Measurements from ENCODE around the gene CD200. TPM values are rescaled to one million over a fixed set of nuclear protein-coding genes. Genes with fewer than 3 reads are reported as not detected.

CD200 gene
- total RNA-seq, 1 experiment from 2014 or later = not detected

GRCh38 chr3:112297714-112298113, 35.2 kb upstream of the CD200 start:
- Mint-ChIP-seq H3K4me1 (ENCODE audit: insufficient read depth, unreplicated experiment) (peaks cover 16% of the 10 kb centered on the region), H3K27me3 (ENCODE audit: insufficient read depth, unreplicated experiment) (no peaks in the 10 kb centered on the region), H3K27ac (ENCODE audit: low read depth, unreplicated experiment) (no peak overlapping the region), H3K36me3 (ENCODE audit: insufficient read depth, unreplicated experiment) (no peaks in the 10 kb centered on the region), H3K9me3 (ENCODE audit: unreplicated experiment) (no peaks in the 10 kb centered on the region), H3K4me3 (ENCODE audit: unreplicated experiment) (no peak overlapping the region)
- POLR2A ChIA-PET = no interaction called here
- DNase-seq (ENCODE audit: unreplicated experiment) = no peak
- no TSS peak for BruUV-seq (replicated peaks)
- TF ChIP-seq CTCF (IDR thresholded peaks at IDR 0.05; ENCODE audit: unreplicated experiment) = no peak
- CTCF ChIA-PET = no interaction called here
- intact Hi-C loops (cut with micrococcal nuclease) = no loop called here

- POLR2A ChIA-PET = interaction anchor here (0.9 kb wide), 1 partner anchor 23 kb away, joined by 3 read pairs; no protein-coding TSS in a partner anchor
Observed at GRCh38 chr3:112298781-112299180, 34.2 kb upstream of the CD200 start.

GRCh38 chr3:112302150-112302830, 30.7 kb upstream of the CD200 start:
- H3K36me3 Mint-ChIP-seq (ENCODE audit: insufficient read depth, unreplicated experiment) = no peaks in the 10 kb centered on the region
- POLR2A ChIA-PET = no interaction called here
- no peak overlapping the region for H3K27ac Mint-ChIP-seq (ENCODE audit: low read depth, unreplicated experiment)
- CTCF ChIA-PET = interaction anchor here (1.1 to 5.8 kb wide), 2 partner anchors 8 to 135 kb away, joined by 3 to 48 read pairs; partner anchors contain the start of gene SLC9C1
- no peak for TF ChIP-seq CTCF (IDR thresholded peaks at IDR 0.05; ENCODE audit: unreplicated experiment)
- intact Hi-C loops (cut with micrococcal nuclease) = no loop called here
- H3K4me3 Mint-ChIP-seq (ENCODE audit: unreplicated experiment) = no peak overlapping the region
- peaks cover 2% of the 10 kb centered on the region for H3K4me1 Mint-ChIP-seq (ENCODE audit: insufficient read depth, unreplicated experiment)
- BruUV-seq (replicated peaks) = no TSS peak
- no peaks in the 10 kb centered on the region for H3K27me3 Mint-ChIP-seq (ENCODE audit: insufficient read depth, unreplicated experiment)
- no peaks in the 10 kb centered on the region for H3K9me3 Mint-ChIP-seq (ENCODE audit: unreplicated experiment)
- DNase-seq (ENCODE audit: unreplicated experiment) = no peak

More at GRCh38 chr3:112298781-112299180, 34.2 kb upstream of the CD200 start:
- H3K27ac Mint-ChIP-seq (ENCODE audit: low read depth, unreplicated experiment) = no peak overlapping the region
- peaks cover 8% of the 10 kb centered on the region for H3K4me1 Mint-ChIP-seq (ENCODE audit: insufficient read depth, unreplicated experiment)
- CTCF ChIA-PET = interaction anchor here (0.6 to 1.3 kb wide), 6 partner anchors 9 to 221 kb away, joined by 3 to 4 read pairs (median 3); no protein-coding TSS in a partner anchor
- H3K9me3 Mint-ChIP-seq (ENCODE audit: unreplicated experiment) = no peaks in the 10 kb centered on the region
- no peak for DNase-seq (ENCODE audit: unreplicated experiment)
- H3K36me3 Mint-ChIP-seq (ENCODE audit: insufficient read depth, unreplicated experiment) = no peaks in the 10 kb centered on the region
- BruUV-seq (replicated peaks) = no TSS peak
- no peak for TF ChIP-seq CTCF (IDR thresholded peaks at IDR 0.05; ENCODE audit: unreplicated experiment)
- H3K27me3 Mint-ChIP-seq (ENCODE audit: insufficient read depth, unreplicated experiment) = no peaks in the 10 kb centered on the region
- intact Hi-C loops (cut with micrococcal nuclease) = no loop called here
- H3K4me3 Mint-ChIP-seq (ENCODE audit: unreplicated experiment) = no peak overlapping the region

- no peak for TF ChIP-seq CTCF (IDR thresholded peaks at IDR 0.05; ENCODE audit: unreplicated experiment)
- CTCF ChIA-PET = interaction anchor here (1.1 to 5.8 kb wide), 3 partner anchors 9 to 260 kb away, joined by 3 to 48 read pairs (median 3); partner anchors contain the start of gene SLC9C1
- intact Hi-C loops (cut with micrococcal nuclease) = no loop called here
- DNase-seq (ENCODE audit: unreplicated experiment) = no peak
- Mint-ChIP-seq H3K36me3 (ENCODE audit: insufficient read depth, unreplicated experiment) (no peaks in the 10 kb centered on the region), H3K4me1 (ENCODE audit: insufficient read depth, unreplicated experiment) (peaks cover 7% of the 10 kb centered on the region), H3K9me3 (ENCODE audit: unreplicated experiment) (no peaks in the 10 kb centered on the region), H3K4me3 (ENCODE audit: unreplicated experiment) (no peak overlapping the region), H3K27me3 (ENCODE audit: insufficient read depth, unreplicated experiment) (no peaks in the 10 kb centered on the region), H3K27ac (ENCODE audit: low read depth, unreplicated experiment) (no peak overlapping the region)
- POLR2A ChIA-PET = no interaction called here
- no TSS peak for BruUV-seq (replicated peaks)
Observed at GRCh38 chr3:112302881-112303763, 29.8 kb upstream of the CD200 start.

Measured in MCF 10A (cell line).